HG03108 (cell line): ENCODE results near the gene ACACB.

Experiments
- ATAC-seq: cut with Tn5 transposase; IDR thresholded peaks from one replicate; pipeline ENCODE4 v1.9.1; 2021; ENCODE audit warnings: moderate library complexity; ENCODE audit not compliant: unreplicated experiment

Gene ACACB

GRCh38 chr12:109115758-109116610 is at the start of gene ACACB:
Gene ACACB (plus strand): TSS chr12:109116587. CDS start chr12:109139406, 22,819 bp downstream.
- ATAC-seq = no peak

- ATAC-seq = no peak
Measured at GRCh38 chr12:109069307-109070271, 46.8 kb upstream of the ACACB start.

GRCh38 chr12:109074866-109075265 is 41.5 kb upstream of the ACACB start:
- no peak for ATAC-seq

- ATAC-seq = no peak
Measured at GRCh38 chr12:109082751-109083150, 33.6 kb upstream of the ACACB start.

GRCh38 chr12:109084425-109084824 is 32.0 kb upstream of the ACACB start:
- no peak for ATAC-seq

- no peak for ATAC-seq
Measured at GRCh38 chr12:109085590-109085989, 30.8 kb upstream of the ACACB start.

DNA sequence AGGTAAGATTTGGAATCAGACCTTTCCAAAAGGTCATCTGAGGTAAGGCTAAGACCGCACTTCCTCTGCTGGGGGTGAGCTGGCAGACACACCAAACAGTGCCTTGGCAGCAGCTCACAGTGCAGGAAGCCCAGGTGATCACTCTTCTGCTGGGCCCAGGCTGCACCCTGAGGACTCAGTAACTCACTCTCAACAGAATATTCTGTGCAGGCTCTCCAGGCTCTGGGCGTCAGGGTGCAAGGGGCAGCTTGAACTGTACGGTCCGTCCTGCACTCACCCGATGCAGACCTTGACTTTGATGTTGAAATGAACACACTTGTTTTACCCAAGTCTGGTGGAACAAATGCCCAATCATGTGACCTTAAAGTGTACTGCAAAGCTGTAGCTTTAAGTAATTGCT is 29.1 kb upstream of the ACACB start:
- no peak for ATAC-seq

DNA sequence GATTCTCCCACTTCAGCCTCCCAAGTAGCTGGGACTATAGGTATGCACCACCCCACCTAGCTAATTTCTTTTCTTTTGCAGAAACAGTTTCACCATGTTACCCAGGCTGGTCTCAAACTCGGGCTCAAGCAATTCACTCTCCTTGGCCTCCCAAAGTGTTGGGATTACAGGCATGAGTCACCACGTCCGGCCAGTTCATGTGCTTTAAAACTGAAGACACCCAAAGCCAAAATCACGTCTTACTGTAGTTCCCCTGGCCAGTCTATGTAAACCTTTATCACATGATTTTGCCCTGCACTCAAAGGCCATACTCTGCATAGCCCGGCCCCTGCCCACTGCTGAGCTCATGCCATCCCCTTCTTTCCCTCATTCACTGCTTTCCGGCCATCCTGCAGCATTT is 27.6 kb upstream of the ACACB start:
- no peak for ATAC-seq

- ATAC-seq = no peak
Measured at GRCh38 chr12:109089683-109090082, 26.7 kb upstream of the ACACB start.

DNA sequence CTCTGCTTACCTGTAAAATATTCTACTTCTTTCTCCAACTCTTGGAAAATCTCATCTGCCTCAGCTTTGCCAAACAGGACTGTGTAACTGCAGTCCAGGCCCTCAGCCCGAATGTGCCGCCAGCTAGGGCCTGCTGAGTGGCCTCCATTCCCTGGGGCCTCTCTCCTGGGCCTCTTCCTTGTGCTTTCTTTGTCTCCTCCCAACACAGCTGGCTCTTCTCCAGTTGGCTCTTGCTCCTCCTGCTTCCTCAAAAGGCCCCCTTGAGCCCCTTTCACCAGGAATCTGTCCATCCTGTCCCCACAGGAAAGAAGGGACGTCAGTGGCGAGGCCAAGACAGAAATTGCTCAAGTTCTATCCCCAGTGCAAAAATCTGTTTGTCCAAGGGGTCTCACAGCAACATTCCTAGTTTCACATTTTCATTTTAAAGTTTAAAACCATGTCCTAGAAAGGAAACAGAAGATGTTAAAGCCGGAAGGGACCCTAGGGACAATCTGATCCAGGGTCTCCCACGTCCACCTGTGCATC is 23.8 kb upstream of the ACACB start:
- no peak for ATAC-seq

- ATAC-seq = peak; percentile 65
Measured at GRCh38 chr12:109093022-109093918, 23.1 kb upstream of the ACACB start, which contains the start of gene ALKBH2. Gene ALKBH2 (minus strand): TSS chr12:109093472. CDS start chr12:109092786, 686 bp downstream.

- no peak for ATAC-seq
Measured at GRCh38 chr12:109097140-109097434, 19.3 kb upstream of the ACACB start.

GRCh38 chr12:109097435-109098182 is 18.8 kb upstream of the ACACB start, which contains the start of gene UNG:
Gene UNG (plus strand): TSS chr12:109097597. CDS start chr12:109097680, 83 bp downstream.
- ATAC-seq = peak; percentile 90

GRCh38 chr12:109098183-109098604 is 18.2 kb upstream of the ACACB start:
- peak; percentile 20 for ATAC-seq

DNA sequence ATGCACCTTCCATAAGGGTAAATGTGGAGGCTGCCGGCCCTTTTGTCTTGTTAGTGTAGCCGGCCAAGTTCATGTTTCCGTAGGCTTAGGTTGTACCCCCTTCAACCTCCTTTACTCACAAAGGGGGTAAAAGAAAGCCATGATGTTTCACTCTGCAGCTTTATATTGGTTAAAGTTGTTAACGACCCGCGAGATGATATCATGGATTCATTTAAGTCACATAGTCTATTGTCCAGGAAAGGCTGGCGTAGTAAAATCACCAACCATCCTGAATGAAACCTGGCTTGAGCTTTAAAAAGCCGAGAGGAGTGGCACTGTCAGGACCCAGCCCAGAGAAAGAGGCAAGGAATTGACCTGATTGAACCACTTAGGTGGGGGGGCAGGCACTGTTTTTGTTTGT is 17.7 kb upstream of the ACACB start:
- ATAC-seq = no peak

DNA sequence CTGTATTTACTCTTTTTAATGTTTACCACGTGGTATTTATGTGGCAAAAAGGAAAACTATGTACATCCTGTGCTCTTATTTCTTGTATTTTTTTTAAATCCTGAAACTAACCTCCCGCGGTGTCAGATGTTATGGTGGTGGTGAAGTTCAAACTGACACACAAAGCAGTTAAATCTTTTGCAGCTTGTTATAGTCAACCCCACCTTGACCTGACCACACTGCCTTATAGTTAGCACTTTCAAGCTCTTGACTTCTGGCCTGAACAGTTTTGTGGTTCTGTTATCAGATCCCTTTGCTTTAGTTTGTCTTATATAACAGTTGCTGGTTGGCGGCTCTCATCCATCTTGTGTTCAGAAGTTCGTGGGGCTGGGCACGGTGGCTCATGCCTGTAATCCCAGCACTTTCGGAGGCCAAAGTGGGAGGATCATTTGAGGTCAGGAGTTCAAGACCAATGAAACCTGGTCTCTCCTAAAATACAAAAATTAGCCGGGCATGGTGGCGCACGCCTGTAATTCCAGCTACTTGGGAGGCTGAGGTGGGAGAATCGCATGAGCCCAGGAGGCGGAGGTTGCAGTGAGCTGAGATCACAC is 16.9 kb upstream of the ACACB start:
- no peak for ATAC-seq

GRCh38 chr12:109100741-109101140 is 15.6 kb upstream of the ACACB start:
- no peak for ATAC-seq

GRCh38 chr12:109102491-109102890 is 13.9 kb upstream of the ACACB start:
- no peak for ATAC-seq

- ATAC-seq = no peak
Measured at GRCh38 chr12:109105176-109105575, 11.2 kb upstream of the ACACB start.
